GM15510 (cell line): ENCODE data around the gene ARHGAP20.

Experiments
- POLR2A ChIP-seq: IDR thresholded peaks from 3 replicates; pipeline ENCODE4 v1.6.1; 2011; ENCODE audit warnings: borderline replicate concordance; ENCODE audit not compliant: insufficient read length; ENCODE audit errors: extremely low read depth

ARHGAP20 gene

DNA sequence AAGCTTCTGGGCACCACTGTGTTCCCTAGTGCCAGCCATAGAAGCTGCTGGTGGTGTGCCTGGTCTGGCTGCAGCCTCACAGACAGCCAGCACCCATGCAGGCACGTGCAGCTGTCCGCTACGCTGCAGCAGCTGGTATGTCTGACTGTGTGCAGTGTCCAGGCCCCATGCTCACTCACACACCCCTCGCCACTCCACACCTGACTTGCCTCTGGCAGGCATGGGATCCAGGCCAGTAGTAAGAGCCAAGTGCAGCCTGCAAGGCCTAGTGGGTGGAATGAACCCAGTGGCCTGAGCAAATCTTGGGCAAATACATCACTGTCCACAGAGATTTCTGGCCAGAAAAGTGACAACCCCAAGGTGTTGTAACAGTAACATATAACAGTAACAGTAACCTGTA, 111.9 kb downstream of the ARHGAP20 start:
- TF ChIP-seq POLR2A, result no peak

DNA sequence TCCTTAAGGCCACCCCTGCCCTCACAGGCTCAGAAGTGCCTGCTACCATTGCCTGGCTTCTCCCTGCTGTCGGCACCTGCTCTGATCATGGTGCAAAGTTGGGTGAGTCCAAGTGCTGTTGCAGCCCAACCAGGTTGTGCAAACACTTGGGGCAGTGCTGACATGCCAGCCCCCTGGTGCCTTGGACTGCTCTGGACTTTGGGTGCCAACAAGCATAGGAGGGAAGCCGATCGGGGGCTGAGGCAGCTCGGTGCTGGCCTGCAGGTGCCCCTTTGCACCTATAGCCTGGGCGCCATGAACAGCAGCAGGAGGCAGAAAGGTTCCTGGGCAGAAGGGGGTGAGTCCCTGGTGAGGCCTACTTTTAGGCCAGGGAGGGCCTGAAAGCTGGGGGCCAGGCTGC, 113.0 kb downstream of the ARHGAP20 start:
- TF ChIP-seq POLR2A, result no peak

DNA sequence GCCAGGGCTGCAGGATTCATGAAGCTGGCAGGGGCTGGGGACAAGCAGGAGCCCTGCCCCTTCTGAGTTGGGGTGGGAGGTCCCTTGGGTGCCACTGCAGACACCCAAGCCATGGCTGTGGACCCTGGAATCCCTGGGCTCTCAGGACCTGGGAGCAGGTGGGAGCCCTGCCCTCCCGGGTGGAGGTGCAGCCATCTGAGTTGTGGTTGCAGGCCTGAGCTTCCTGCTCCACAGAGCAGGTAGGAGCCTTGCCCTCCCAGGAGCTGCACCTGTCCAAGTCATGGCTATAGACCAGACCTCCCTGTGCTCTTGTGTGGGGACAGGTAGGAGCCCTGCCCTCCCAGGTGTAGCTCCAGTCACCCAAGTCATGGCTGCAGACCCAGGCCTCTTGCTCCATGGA, 113.5 kb downstream of the ARHGAP20 start:
- no peak for TF ChIP-seq POLR2A

DNA sequence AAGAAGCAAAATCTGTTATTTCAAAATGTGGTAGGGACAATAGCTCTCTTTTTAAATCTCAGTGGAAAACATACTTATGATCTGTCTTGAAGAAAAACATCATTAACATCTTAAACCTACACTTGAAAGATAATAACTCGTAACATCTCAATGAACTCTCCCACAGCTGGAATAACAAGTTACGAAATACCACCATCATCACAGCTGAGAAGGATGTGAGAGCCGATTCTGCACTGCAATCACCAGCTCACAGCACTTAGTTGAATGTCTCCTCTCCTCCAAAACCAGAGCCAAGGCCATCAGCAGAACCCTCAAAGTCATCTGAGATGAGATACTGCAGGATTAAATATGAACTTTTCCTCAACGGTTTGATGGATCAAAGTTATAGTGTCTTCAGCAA, 124.3 kb downstream of the ARHGAP20 start:
- TF ChIP-seq POLR2A, result no peak

DNA sequence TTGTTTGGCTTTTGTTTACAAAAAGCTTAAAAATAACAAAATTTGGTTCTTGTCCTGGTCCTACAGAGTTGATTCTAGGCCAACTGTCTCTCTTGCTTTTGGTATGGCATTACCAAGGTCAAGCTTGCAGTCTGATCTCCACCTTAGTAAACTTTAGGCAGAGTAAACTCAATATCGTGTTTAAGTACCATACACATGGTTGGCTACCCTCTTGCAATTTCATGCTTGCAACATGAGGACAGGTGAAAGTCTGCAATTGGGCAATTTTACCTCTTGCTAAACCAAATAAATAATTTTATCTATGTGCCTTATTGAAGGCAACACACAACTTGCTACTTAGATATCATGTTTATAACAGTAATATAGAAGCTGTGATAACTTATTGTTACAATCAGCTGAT, 125.1 kb downstream of the ARHGAP20 start:
- no peak for TF ChIP-seq POLR2A

DNA sequence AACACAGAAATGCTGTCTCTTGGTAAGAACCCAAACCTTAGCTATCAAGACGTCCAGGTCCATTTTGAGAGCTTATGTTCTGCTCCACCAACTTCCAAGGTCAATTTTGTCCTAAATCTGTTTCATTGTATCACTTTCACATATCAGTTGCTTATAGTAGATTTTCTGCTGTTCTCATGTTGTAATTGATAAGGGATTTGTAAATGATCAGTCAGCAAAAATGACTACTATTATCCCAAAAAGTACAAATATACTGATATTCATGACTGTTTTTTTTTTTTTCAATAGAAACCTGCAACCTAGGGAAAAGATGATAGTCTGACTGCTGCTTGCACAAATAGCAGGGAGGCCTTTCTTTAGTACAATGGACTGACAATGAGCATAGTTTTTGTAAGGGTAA, 128.1 kb downstream of the ARHGAP20 start:
- TF ChIP-seq POLR2A, result no peak

DNA sequence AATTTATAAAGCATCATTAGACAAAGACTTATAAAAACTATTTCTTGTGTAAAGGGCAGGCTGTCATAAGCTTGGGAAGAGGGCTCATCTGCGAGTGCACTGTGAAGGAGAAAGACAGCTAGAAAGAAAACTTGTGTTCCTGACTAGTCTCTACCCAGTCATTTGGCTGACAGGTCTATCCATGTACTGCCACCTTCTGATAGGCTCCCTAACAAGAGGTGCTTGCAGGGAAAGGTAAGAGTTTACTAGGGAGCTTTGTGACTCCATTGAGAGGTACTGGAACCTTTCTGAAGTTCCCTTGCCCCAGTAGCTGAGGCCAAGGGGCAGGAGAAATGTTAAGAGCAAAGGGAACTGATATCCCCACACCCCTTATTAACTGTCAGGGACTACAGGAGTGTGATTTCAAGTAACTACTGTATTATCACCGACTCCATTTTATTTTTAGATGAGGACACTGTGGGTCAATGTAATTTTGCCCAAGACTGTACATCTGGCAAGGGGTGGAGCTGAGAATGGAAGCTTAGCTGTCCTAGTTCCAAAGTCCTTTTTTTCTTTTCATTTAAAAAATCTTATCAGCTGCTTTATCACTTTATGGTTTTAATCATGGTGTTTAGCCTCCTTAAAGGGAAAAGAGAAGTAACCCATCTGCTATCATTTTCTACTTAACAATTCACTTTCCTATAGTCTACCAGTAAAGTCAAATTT, 129.4 kb downstream of the ARHGAP20 start:
- TF ChIP-seq POLR2A, result no peak

DNA sequence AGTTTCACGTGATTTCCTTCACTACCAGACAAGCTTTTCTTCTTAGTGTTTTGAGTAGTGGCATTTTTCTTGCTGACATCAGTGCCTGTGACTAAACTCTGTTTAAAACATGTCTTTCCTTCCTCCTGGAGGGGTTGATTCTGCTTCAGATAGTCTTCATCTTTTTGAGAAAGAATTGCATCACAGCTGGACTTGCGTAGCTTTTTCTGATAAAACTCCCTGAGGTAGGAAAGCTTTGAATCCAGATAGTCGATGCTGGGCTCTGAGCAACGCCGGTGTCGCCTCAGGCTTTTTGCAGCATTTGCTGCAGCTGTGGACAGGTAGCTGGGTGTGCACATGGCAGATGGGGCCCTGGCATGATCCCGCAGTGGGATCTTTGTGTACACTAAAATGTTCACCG, 131.7 kb downstream of the ARHGAP20 start:
- TF ChIP-seq POLR2A, result no peak

DNA sequence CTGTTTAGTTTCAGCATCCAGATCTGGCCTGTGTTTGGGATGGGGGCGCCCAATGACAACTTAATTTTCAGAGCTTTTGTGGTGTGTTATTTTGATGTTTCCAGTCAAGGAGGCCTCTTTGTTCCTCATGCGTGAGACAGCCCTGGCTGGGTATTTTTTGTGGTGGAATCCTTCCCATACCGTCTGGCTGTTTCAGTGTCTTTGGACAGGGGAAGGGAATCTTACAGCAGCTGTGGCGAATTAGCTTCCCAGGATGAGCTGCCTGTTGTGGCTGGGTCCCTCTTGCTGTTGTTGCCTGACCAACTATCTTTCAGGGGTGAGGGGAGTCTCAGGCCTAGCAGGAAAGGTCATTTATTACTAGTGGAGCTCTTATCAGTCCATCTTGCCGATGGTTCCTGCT, 138.8 kb downstream of the ARHGAP20 start:
- no peak for TF ChIP-seq POLR2A

DNA sequence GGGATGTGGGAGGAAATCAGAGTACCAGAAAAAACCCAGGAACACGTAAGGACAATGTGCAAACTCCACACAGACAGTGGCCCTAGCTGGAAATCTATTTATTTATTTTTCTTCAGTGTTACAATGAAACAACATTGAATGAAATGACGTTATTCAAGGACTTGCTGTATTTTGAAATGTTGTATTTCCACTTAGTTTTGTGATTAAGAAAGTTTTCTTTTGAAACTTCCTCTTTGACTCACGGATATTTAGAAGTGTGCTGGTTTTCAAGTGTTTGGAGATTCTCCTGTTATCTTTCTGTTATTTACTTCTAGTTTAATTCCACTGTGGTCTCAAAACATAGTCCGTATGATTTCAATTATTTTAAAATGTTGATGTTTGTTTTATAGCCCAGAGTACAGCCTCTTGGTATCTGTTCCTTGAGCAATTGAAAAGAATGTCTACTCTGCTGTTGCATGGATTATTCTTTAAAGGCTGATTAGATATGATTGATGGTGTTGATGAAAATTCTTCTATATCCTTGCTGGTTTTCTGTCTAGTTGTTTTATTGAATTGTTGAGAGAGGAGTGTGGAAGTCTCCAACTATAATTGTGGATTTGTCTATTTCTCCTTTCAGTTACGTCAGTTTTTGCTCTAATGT, 141.0 kb downstream of the ARHGAP20 start:
- no peak for TF ChIP-seq POLR2A

DNA sequence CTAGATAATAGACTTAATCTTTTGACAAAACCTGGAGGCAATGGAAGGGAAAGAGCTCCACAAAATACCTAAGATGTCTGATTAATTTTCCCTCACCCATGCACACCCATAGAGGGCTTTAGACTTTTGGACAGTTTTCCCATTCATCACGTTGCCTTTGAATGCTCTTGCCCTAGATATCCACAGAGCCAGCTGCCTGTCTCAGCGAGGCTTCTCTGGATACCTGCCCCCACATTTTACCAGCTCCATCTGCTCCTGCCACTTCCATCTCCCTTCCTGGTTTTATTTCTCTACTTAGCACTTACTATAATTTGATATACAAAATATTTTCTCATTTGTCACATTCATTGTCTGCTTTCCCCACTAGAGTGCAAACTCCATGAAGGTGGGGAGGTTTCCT, 145.7 kb downstream of the ARHGAP20 start:
- TF ChIP-seq POLR2A, result no peak

DNA sequence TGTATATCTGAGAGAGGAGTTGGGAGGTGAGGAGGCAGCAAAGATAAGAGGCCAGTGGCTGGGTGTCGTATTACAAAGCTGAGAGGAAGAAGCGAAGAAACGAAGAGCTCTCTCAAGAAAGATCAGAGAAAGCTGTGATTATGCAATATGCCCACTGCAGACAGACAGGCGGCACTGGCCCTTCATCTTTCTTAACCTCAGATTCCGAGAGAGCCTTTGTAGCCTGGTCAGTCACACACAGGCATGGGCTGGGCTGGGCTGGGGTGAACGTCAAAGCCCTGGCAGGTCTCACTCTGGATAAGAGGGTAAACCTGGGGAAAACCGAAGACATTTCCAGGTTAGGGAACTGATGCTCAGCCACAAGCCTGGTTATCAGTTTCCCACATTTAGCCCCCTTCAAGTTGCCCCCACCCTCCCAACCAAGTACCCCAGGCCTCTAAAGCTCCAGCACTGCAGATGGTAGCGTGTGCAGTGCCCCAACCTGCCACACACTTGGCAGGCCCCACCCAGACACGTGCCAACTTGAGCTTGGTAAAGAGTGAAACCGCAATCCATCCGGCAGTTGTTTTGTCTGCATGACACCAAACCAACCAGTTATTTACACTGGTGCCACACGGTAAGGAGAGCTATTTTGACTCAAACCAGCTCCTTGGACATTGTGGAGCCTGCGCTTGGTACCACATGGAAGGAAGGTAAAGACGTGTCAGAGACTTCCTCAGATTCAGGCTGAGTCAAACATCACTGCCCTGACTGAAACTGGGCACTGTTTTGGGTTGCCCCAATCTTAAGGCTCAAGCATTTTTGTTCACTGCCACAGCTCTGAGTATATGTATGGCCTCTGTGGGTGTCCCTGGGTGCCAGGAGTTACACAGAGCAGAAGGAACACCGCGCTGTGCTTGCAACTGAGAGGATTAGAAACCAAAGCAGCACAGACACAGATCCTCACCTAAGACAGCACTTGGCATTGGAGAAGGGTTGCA, 146.6 kb downstream of the ARHGAP20 start:
- no peak for TF ChIP-seq POLR2A

DNA sequence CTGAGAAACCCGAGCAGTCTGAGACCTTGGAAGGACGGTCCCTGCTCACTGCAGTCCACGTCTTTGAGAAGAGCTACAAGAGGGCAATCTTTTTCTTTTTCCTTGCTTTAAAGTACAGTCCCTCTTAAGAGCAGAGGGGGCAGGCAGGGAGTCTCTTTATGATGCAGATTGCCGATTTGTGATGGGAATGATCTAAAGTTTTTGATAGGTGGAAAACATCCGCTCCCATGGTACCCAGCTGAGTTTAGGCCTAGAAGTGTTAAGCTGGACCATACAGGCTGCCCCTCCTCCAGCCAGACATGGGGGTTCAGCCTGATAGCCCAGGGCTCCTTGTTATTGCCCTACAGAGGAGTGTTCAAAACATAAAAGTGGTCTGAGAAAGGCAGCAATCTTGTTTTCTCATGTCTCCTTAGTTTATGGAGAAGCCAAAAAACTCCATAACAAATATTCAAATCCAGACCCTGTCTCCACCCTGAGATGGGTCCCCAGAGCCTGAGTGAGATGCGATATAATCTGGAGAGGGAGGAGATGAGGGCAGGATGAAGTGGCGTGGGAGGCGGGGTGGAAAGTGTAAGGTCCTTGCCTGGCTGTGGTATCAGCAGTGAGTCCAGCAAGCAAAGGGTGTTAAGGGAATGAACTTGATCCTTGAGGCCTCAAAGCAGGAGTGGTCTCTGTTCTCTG, 147.4 kb downstream of the ARHGAP20 start:
- TF ChIP-seq POLR2A, result no peak

DNA sequence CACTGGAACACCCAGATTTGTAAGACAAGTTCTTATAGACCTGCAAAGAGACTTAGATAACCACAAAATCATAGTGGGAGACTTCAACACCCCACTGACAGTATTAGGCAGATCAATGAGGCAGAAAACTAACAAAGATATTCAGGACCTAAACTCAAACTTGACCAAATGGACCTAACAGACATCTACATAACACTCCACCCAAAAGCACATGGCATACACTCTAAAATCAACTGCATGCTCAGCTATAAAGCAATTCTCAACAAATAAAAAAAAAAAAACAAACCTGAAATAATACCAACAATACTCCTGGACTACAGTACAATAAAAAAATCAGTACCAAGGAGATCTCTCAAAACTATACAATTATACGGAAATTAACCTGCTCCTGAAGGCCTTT, 167.5 kb downstream of the ARHGAP20 start:
- TF ChIP-seq POLR2A, result no peak

DNA sequence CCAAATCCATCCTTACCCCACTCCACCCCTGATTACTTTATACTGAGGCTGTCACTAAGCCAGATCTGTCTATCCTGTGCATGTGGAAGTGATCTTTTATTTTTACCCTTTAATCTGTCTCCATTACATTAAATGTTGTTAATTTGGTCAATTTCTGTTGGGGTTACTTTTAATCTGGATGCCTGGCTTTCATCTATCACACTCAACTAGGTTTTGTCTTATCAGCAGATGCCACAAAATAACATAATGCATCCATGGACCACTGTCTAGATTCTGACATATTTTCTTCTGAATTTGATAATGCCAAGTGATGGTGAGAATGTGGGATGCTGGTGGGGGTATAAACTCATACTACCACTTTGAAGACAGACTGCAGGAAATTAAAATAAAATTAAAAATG, 174.1 kb downstream of the ARHGAP20 start:
- no peak for TF ChIP-seq POLR2A
